Measurements from ENCODE around the gene ADGRB3. TPM values are rescaled to one million over a fixed set of nuclear protein-coding genes. Genes with fewer than 3 reads are reported as not detected.
"Not testable (repeated sequence)": the region's sequence is repeated elsewhere in the genome, so short reads cannot be mapped to it uniquely, and the experiment has no call there.

Gene ADGRB3
- total RNA-seq, 1 donor from 2014 or later = 14.9 TPM

- H3K9me3 Mint-ChIP-seq = no peaks in the 10 kb centered on the region
- H3K27ac Mint-ChIP-seq = no peak overlapping the region
- no peak for DNase-seq (ENCODE audit: low spot score in 2 of 2, unreplicated experiment in 2 of 2)
- H3K36me3 Mint-ChIP-seq = no peaks in the 10 kb centered on the region
- H3K4me3 Mint-ChIP-seq = no peak overlapping the region
- H3K4me1 Mint-ChIP-seq = peaks cover 4% of the 10 kb centered on the region
- no peaks in the 10 kb centered on the region for H3K27me3 Mint-ChIP-seq (ENCODE audit: low read depth)
- TF ChIP-seq CTCF (IDR thresholded peaks at IDR 0.05; ENCODE audit: unreplicated experiment) = no peak
Observed at GRCh38 chr6:69100772-69101171, 465.7 kb downstream of the ADGRB3 start.

- DNase-seq (ENCODE audit: low spot score in 2 of 2, unreplicated experiment in 2 of 2) = no peak
- no peak for TF ChIP-seq CTCF (IDR thresholded peaks at IDR 0.05; ENCODE audit: unreplicated experiment)
- Mint-ChIP-seq H3K4me1 (no peaks in the 10 kb centered on the region), H3K27ac (no peak overlapping the region), H3K27me3 (ENCODE audit: low read depth) (no peaks in the 10 kb centered on the region), H3K4me3 (no peak overlapping the region), H3K36me3 (no peaks in the 10 kb centered on the region), H3K9me3 (no peaks in the 10 kb centered on the region)
Observed at GRCh38 chr6:69102416-69102815, 467.3 kb downstream of the ADGRB3 start.

- no peaks in the 10 kb centered on the region for H3K36me3 Mint-ChIP-seq
- no peaks in the 10 kb centered on the region for H3K4me1 Mint-ChIP-seq
- no peaks in the 10 kb centered on the region for H3K9me3 Mint-ChIP-seq
- no peak overlapping the region for H3K27ac Mint-ChIP-seq
- no peak for DNase-seq (ENCODE audit: low spot score in 2 of 2, unreplicated experiment in 2 of 2)
- TF ChIP-seq CTCF (IDR thresholded peaks at IDR 0.05; ENCODE audit: unreplicated experiment) = no peak
- no peaks in the 10 kb centered on the region for H3K27me3 Mint-ChIP-seq (ENCODE audit: low read depth)
- H3K4me3 Mint-ChIP-seq = no peak overlapping the region
Observed at GRCh38 chr6:69105288-69105687, 470.2 kb downstream of the ADGRB3 start.

GRCh38 chr6:69106511-69106910 lies 471.4 kb downstream of the ADGRB3 start:
- H3K4me1 Mint-ChIP-seq = no peaks in the 10 kb centered on the region
- no peak for TF ChIP-seq CTCF (IDR thresholded peaks at IDR 0.05; ENCODE audit: unreplicated experiment)
- H3K36me3 Mint-ChIP-seq = no peaks in the 10 kb centered on the region
- H3K9me3 Mint-ChIP-seq = no peaks in the 10 kb centered on the region
- H3K4me3 Mint-ChIP-seq = no peak overlapping the region
- no peak for DNase-seq (ENCODE audit: low spot score in 2 of 2, unreplicated experiment in 2 of 2)
- no peaks in the 10 kb centered on the region for H3K27me3 Mint-ChIP-seq (ENCODE audit: low read depth)
- no peak overlapping the region for H3K27ac Mint-ChIP-seq

- no peak for DNase-seq (ENCODE audit: low spot score in 2 of 2, unreplicated experiment in 2 of 2)
- no peak for TF ChIP-seq CTCF (IDR thresholded peaks at IDR 0.05; ENCODE audit: unreplicated experiment)
- Mint-ChIP-seq H3K4me3 (no peak overlapping the region), H3K27me3 (ENCODE audit: low read depth) (no peaks in the 10 kb centered on the region), H3K4me1 (no peaks in the 10 kb centered on the region), H3K36me3 (no peaks in the 10 kb centered on the region), H3K9me3 (peaks cover 5% of the 10 kb centered on the region), H3K27ac (no peak overlapping the region)
Observed at GRCh38 chr6:69111301-69111700, 476.2 kb downstream of the ADGRB3 start.

GRCh38 chr6:69116658-69117057 lies 481.6 kb downstream of the ADGRB3 start:
- peaks cover 3% of the 10 kb centered on the region for H3K36me3 Mint-ChIP-seq
- no peak for TF ChIP-seq CTCF (IDR thresholded peaks at IDR 0.05; ENCODE audit: unreplicated experiment)

GRCh38 chr6:69121461-69122406 lies 486.7 kb downstream of the ADGRB3 start:
- H3K27ac Mint-ChIP-seq; H3K4me1 Mint-ChIP-seq; H3K36me3 Mint-ChIP-seq; DNase-seq (ENCODE audit: low spot score in 2 of 2, unreplicated experiment in 2 of 2); H3K27me3 Mint-ChIP-seq (ENCODE audit: low read depth); H3K4me3 Mint-ChIP-seq: not testable (repeated sequence)
- peaks cover 12% of the 10 kb centered on the region for H3K9me3 Mint-ChIP-seq

More at GRCh38 chr6:69116658-69117057, 481.6 kb downstream of the ADGRB3 start:
- DNase-seq (ENCODE audit: low spot score in 2 of 2, unreplicated experiment in 2 of 2) = no peak
- Mint-ChIP-seq H3K4me1 (no peaks in the 10 kb centered on the region), H3K27me3 (ENCODE audit: low read depth) (no peaks in the 10 kb centered on the region), H3K4me3 (no peak overlapping the region), H3K9me3 (peaks cover 16% of the 10 kb centered on the region), H3K27ac (no peak overlapping the region)

All from mesothelial cell of epicardium (in vitro differentiated cells).